Spleen (tissue), 11 donors: ENCODE results near the gene PPM1H. TPM values are rescaled to one million over a fixed set of nuclear protein-coding genes. Genes with fewer than 3 reads are reported as not detected.

ENCODE experiments used
- DNase-seq: peaks from one replicate; pipeline ENCODE4 v3.0.0-alpha.2; 2020
- H3K27ac ChIP-seq, 8 donors: fragments of 200-600 bp; sonication (generic) in 7 of 8; 1 replicate in 4 of 8; 2 replicates in 4 of 8; pipeline versions ENCODE4 v1.5.0 to v1.8.0; 2016 to 2021; ENCODE audit warnings: inconsistent platforms in 4 of 8, mild to moderate bottlenecking in 4 of 8, moderate library complexity in 1 of 8
- H3K27me3 ChIP-seq, 7 donors: fragments of 200-600 bp; sonication (generic) in 6 of 7; replicated peaks in 1 of 7; 1 replicate in 4 of 7; 2 replicates in 3 of 7; pipeline versions ENCODE4 v1.5.0 to v1.8.0; 2016 to 2021; ENCODE audit warnings: inconsistent platforms in 3 of 7, mild to moderate bottlenecking in 1 of 7
- H3K36me3 ChIP-seq, 6 donors: fragments of 200-600 bp; sonication (generic) in 5 of 6; 1 replicate in 4 of 6; 2 replicates in 2 of 6; pipeline versions ENCODE4 v1.5.0 to v1.8.0; 2016 to 2021; ENCODE audit warnings: inconsistent platforms in 2 of 6
- H3K4me1 ChIP-seq, 6 donors: fragments of 200-600 bp; sonication (generic) in 5 of 6; 1 replicate in 3 of 6; 2 replicates in 3 of 6; pipeline versions ENCODE4 v1.5.0 to v1.8.0; 2016 to 2021; ENCODE audit warnings: inconsistent platforms in 3 of 6
- H3K4me3 ChIP-seq, 8 donors: fragments of 200-600 bp; sonication (generic) in 7 of 8; 1 replicate in 4 of 8; 2 replicates in 4 of 8; pipeline versions ENCODE4 v1.5.0 to v1.8.0; 2016 to 2021; ENCODE audit warnings: inconsistent platforms in 4 of 8, mild to moderate bottlenecking in 4 of 8, moderate library complexity in 2 of 8
- H3K9me3 ChIP-seq, 8 donors: fragments of 200-600 bp; sonication (generic) in 7 of 8; 1 replicate in 4 of 8; 2 replicates in 4 of 8; pipeline versions ENCODE4 v1.5.0 to v1.8.0; 2016 to 2021; ENCODE audit warnings: inconsistent platforms in 4 of 8
- POLR2A ChIP-seq, 3 donors: fragments of 450-650 bp; IDR thresholded peaks; one replicate each; pipeline ENCODE4 v1.5.1; 2017; ENCODE audit warnings: antibody characterized with exemption in 3 of 3, mild to moderate bottlenecking in 1 of 3
- POLR2AphosphoS5 ChIP-seq, 3 donors: sonication (generic); formaldehyde crosslinking; IDR thresholded peaks; one replicate each; pipeline ENCODE4 v1.5.1; 2017; ENCODE audit warnings: antibody characterized with exemption in 3 of 3
- WGBS, 5 donors: extraction: QIAGEN DNeasy Blood & Tissue Kit in 3 of 5; methylation state at CpG; one replicate each; pipeline versions ENCODE4 v1.1.5 to v1.1.7; 2013 to 2018; 5-methylcytosine and 5-hydroxymethylcytosine counted together
- intact Hi-C: fragments of 100-400 bp; cut with DNase I; formaldehyde crosslinking; loops from one replicate; pipeline ENCODE4 v1.15.0; 2023; ENCODE audit warnings: low total_unique reads
- polyA plus RNA-seq, 3 donors: library from polyadenylated mRNA; stranded (reverse); fragments of 200-250 nt; gene quantifications; one replicate each; pipeline ENCODE4 v1.2.1, GENCODE V29; 2013
- total RNA-seq, 7 donors: library from RNA; depleted of rRNA in 3 of 7; stranded (reverse); fragments of >200 nt in 3 of 7; fragmentation: NEBNext Ultra II Directional in 4 of 7; extraction: Animal tissue kit (Norgen Biotek cat#: 25700) in 4 of 7; gene quantifications; one replicate each; pipeline versions ENCODE4 v1.1.0 to v1.2.1, GENCODE V29; 2016 to 2021
- TF ChIP-seq, protein P1 (sequence below), 11 experiments: fragments of 200-600 bp in 7 of 11; fragments of 450-650 bp in 4 of 11; sonication (generic) in 4 of 11; IDR thresholded peaks in 8 of 11; conservative IDR thresholded peaks in 3 of 11; 1 replicate in 7 of 11; 2 replicates in 4 of 11; pipeline versions ENCODE4 v1.4.0 to v1.8.0; 2016 to 2021; ENCODE audit warnings: antibody characterized with exemption in 11 of 11, inconsistent platforms in 4 of 11, mild to moderate bottlenecking in 1 of 11
- donor health status: healthy with polysubstance abuse.
- donor health status: DM: no; HTN: no; CAD: no; lungs with moderate emphysema.
- donor health status: DM: no; HTN: no; CAD: no.
- donor health status: Bipolar disorder and iron deficiency.
- donor health status: healthy.
- donor health status: DM: no; HTN: no; CAD: no.
- donor health status: DM: yes; HTN: yes; CAD: no.

Gene PPM1H
- total and polyA plus RNA-seq, 10 donors, result 0.17 to 3.9 (median 1.9) TPM

GRCh38 chr12:62659453-62660295, 275.3 kb downstream of the PPM1H start:
- no peaks in the 10 kb centered on the region for H3K36me3 ChIP-seq
- TF ChIP-seq, protein P1, sequence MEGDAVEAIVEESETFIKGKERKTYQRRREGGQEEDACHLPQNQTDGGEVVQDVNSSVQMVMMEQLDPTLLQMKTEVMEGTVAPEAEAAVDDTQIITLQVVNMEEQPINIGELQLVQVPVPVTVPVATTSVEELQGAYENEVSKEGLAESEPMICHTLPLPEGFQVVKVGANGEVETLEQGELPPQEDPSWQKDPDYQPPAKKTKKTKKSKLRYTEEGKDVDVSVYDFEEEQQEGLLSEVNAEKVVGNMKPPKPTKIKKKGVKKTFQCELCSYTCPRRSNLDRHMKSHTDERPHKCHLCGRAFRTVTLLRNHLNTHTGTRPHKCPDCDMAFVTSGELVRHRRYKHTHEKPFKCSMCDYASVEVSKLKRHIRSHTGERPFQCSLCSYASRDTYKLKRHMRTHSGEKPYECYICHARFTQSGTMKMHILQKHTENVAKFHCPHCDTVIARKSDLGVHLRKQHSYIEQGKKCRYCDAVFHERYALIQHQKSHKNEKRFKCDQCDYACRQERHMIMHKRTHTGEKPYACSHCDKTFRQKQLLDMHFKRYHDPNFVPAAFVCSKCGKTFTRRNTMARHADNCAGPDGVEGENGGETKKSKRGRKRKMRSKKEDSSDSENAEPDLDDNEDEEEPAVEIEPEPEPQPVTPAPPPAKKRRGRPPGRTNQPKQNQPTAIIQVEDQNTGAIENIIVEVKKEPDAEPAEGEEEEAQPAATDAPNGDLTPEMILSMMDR (IDR thresholded peaks at IDR 0.05 in 8 of 11, conservative IDR thresholded peaks at IDR 0.05 in 3 of 11), result no peak
- TF ChIP-seq POLR2A (IDR thresholded peaks at IDR 0.05) (no peak), POLR2AphosphoS5 (IDR thresholded peaks at IDR 0.05) (no peak)
- WGBS, 5 donors, result 66 to 88% (median 82%) methylated on average over 3 of the region's 3 CpGs
- DNase-seq, result no peak
- peaks cover 0 to 5% (median 0%) of the 10 kb centered on the region in 6 donors for H3K4me1 ChIP-seq
- H3K9me3 ChIP-seq, result no peaks in the 10 kb centered on the region
- H3K27ac ChIP-seq, result no peak overlapping the region
- no peak overlapping the region for H3K4me3 ChIP-seq
- H3K27me3 ChIP-seq, result no peaks in the 10 kb centered on the region
- intact Hi-C loops, result no loop called here

GRCh38 chr12:62658910-62659309, 276.0 kb downstream of the PPM1H start:
- Histone ChIP-seq H3K27me3 (no peaks in the 10 kb centered on the region), H3K27ac (no peak overlapping the region), H3K4me1 (peaks cover 0 to 5% (median 0%) of the 10 kb centered on the region in 6 donors), H3K36me3 (no peaks in the 10 kb centered on the region), H3K9me3 (no peaks in the 10 kb centered on the region), H3K4me3 (no peak overlapping the region)
- TF ChIP-seq POLR2AphosphoS5 (IDR thresholded peaks at IDR 0.05) (no peak), POLR2A (IDR thresholded peaks at IDR 0.05) (no peak)
- TF ChIP-seq, protein P1 (IDR thresholded peaks at IDR 0.05 in 8 of 11, conservative IDR thresholded peaks at IDR 0.05 in 3 of 11), result no peak
- 62 to 88% (median 77%) methylated on average over 7 of the region's 7 CpGs for WGBS, 5 donors
- intact Hi-C loops, result no loop called here
- DNase-seq, result no peak

DNA sequence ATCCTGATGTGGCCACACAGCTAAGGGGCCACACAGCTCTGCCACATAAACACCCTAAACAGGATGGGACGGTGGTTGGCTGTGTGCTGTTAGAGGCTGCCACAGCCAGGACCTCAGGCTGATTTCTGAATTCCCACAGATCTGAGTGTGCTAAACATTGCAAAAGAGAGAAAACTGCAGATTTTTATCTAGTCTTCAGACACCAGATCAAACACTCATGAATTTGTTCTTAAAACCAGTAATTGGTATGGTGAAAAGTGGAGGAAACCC, 277.7 kb downstream of the PPM1H start:
- DNase-seq, result no peak

More for the DNA sequence above, 277.7 kb downstream of the PPM1H start:
- Histone ChIP-seq H3K27me3 (no peaks in the 10 kb centered on the region), H3K9me3 (no peaks in the 10 kb centered on the region), H3K36me3 (no peaks in the 10 kb centered on the region), H3K27ac (no peak overlapping the region), H3K4me3 (no peak overlapping the region), H3K4me1 (peaks cover 0 to 5% (median 0%) of the 10 kb centered on the region in 6 donors)
- 77 to 100% (median 91%) methylated on average over 1 of the region's 1 CpG for WGBS, 5 donors
- TF ChIP-seq POLR2A (IDR thresholded peaks at IDR 0.05), result no peak
- TF ChIP-seq, protein P1 (IDR thresholded peaks at IDR 0.05 in 8 of 11, conservative IDR thresholded peaks at IDR 0.05 in 3 of 11), result no peak
- no peak for TF ChIP-seq POLR2AphosphoS5 (IDR thresholded peaks at IDR 0.05)
- intact Hi-C loops, result no loop called here
